ENCODE results near the gene GABBR2.

The GABBR2 gene

DNA sequence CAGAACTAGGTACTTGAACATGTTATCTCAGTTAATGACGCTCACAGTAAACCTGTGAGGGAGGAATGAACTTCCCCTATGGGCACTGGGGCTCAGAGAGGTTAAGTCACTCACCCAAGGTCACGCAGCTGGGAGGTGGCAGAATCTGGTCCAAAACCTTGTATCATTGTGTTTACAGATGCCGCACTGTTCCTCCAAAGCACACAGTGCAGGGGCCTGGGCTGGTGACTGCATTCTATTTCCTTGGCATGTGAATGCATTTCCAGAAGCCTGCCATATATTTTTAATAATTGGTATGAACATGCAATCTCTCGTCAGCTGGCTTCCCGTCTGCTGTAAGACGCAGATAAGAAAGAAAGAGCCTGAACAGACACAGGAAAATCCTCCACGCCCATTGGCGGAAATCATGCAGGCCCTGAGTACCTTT is 376.3 kb downstream of the GABBR2 start:
- DNase-seq = no peak

DNA sequence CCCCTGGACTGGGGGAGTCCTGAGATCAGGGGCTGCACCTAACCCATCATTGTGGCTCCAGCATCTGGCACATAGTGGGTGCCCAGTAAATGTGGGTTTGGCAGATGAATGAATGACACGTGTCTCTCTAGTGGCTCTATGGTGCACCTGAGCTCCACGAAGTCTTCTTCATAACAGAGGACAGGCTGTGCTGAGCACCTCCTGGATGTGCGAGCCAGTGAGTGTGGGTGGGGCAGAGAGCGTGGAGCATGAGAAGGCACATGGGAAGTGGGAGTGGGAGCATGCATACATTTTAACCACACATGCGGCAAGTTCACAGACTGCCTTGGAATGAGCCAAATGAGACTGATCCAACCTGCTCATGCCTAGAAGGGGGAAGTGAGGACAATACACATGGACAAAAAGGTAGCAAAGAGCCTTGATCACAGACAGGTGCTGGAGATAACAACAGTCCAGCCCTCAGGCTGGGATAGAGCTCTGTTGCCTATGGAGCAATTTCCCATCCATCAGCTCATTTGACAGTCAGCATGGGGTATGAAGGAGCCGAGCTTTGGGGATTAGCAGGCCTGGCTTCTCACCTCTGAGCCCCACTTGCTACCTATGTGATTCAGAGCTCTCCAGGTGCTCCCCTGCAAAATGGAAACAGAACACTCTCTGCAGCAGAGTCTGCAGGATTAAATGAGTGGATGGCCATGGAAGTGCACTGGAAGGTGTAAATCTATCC is 377.0 kb downstream of the GABBR2 start:
- no peak for DNase-seq

DNA sequence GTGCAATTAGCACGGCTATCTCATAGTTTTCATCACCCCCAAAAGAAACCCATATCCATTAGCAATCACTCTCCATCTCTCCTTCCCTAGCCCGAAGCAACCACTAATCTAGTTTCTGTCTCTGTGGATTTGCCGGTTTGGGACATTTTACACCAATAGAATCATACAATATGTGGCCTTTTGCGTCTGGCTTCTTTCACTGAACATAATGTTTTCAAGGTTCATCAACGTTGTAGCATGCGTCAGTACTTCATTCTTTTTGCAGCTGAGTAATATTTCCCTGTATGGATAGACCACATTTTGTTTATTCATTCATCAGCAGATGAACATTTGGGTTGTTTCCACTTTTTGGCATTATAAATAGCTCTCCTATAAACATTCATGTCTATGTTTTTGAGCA is 377.9 kb downstream of the GABBR2 start:
- no peak for DNase-seq

DNA sequence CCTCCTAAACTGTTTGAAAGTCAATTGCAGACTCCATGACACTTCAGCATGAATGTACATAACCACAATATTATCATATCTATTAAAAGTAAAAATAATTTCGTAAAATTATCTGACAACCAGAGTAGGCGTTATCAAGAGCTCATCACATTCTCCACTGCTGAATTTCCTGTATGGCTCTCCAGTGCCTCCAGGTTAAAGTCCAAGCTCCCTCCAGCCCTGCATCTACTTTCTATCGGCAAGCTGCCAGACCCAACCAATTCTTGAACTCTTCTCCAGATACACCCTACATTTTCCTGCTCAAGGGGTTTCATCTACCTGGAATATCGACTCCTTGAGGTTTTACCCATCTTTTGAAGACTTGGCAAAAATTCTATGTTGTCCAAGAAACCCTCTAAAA is 378.8 kb downstream of the GABBR2 start:
- DNase-seq = no peak

DNA sequence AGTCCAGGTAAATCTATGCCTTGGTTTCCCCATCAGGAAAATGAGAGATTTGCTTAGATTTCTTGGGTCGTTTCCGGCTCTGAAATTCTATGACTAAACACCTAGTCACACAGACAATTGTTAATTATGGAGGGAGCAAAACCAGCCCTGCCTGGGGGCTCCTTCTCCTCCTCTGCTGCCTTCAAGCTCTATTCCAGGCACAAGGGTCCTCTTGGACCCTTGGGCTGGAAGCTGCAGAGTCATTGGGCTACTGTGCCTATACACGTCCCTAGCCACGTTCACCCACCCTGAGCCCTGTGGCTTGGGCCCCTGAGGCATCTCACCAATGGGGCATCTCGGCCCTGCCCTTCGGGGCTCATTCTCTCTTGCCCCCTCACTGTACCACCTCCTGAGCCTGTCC is 379.5 kb downstream of the GABBR2 start:
- no peak for DNase-seq

DNA sequence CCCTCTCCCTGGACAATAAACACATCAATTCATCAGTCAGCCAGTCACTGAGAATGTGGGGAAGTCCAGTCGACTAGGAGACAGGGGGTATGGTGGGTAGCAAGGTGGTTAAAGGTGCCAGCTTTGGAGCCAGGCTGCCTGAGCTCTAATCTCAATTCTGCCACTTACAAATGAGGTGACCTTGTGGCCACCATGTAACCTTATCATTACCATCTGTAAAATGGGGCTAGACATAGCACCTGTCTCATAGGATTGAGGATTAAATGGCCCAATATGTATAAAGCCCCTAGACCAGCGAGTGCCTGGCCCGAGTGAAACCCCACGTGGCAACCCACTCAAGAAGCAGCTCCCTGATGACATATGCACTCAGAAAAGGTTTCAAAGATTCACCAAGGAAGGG is 380.0 kb downstream of the GABBR2 start:
- no peak for DNase-seq

DNA sequence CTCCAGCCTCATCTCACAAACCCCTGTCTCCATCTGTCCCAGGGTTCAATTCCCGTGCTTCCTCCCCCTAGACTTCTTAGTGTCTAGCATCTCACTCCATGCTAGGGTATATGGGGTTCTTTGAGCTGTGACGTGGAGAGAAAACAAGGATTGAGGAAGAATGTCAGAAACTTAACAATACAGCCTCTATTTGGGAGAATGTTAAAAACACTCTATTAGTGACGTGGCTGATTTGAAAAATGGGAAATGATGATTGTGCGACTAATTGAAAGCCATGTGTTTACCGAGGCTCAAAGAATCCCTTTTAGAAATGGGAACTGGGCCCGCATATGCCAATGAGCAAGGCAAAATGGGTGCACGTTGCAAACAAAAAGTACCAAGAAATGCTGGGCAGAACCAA is 380.6 kb downstream of the GABBR2 start:
- DNase-seq = no peak

DNA sequence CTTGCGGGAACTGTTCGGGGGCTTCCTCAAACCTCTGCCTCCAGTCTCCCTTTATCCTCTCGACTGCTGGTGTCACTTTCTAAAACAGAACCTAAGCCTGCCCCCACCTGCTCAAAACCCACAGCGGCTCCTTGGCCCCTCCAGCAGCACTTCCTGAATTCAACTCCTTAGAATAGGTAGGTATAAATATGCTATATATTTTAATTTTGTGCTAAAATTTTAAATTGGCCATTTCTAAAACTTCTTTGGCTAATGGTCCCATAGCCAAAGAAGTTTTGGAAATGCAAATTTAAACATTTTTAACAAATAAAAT is 381.5 kb downstream of the GABBR2 start:
- no peak for DNase-seq

DNA sequence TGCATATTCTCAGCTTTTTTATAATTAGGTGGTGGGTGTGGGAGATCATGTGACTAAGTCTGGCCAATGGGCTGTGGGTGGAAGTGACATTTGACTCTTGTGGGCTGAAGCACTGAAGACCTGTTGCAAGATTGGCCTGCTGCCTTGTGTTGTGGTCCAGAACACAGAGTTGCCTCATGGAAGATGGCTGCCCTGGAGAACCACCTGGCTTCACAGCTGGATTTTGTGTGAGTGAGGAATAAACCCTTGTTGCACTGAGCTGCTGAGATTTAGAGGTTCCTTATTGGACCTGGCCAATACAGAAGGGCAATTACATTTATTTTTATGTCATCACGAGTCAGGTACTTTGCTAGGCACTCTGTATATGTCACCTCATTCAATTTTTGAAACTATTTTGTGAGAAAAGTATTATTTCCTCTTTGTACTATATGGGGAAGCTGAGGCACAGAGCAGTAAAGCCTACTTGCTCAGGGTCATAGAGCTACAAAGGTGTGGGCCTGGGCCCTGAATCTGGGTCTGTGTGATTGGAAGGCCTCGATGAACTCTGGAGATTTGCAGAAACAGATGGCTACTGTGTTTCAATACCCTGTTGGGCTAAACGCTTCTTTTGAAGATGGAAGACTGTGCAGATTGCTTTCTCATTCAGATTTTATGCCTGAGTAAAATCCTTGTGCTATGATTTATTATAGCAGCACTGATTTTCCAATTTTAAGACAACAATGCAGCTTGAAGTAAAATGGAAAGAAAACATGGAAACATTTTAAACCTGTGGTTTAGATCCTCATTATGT is 382.1 kb downstream of the GABBR2 start:
- DNase-seq = no peak

DNA sequence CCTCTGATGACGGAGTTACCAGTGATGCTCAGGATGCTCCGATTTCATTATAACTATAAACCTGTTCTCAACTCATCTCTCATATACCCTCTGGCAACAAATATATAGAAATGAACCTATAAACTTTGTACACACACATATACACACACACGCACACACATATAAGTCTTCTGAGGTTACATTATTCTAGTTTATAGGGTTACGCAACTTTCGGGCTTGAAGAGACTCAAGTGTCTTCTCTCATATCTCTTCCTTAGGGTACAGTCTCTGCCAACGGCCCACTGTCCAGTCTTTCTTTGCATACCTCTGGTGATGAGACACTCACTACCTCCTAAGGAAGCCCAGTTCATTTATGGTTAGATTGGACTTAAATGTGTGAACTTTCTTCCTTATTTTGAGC is 383.9 kb downstream of the GABBR2 start:
- DNase-seq = no peak

DNA sequence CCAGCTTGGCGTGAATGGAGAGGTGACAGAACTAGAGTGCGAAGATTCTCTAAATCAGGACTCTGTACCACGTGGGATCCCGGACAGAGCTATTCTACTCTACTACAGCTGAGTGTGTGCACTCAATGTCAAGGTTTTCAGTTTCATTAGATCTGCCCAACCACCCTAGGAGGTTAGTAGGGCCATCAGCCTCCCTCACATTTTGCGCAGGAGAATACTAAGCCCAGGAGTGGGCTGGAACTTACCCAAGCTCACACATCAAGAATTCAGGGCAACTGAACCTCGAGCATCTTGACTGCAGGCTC is 385.0 kb downstream of the GABBR2 start:
- DNase-seq = no peak

DNA sequence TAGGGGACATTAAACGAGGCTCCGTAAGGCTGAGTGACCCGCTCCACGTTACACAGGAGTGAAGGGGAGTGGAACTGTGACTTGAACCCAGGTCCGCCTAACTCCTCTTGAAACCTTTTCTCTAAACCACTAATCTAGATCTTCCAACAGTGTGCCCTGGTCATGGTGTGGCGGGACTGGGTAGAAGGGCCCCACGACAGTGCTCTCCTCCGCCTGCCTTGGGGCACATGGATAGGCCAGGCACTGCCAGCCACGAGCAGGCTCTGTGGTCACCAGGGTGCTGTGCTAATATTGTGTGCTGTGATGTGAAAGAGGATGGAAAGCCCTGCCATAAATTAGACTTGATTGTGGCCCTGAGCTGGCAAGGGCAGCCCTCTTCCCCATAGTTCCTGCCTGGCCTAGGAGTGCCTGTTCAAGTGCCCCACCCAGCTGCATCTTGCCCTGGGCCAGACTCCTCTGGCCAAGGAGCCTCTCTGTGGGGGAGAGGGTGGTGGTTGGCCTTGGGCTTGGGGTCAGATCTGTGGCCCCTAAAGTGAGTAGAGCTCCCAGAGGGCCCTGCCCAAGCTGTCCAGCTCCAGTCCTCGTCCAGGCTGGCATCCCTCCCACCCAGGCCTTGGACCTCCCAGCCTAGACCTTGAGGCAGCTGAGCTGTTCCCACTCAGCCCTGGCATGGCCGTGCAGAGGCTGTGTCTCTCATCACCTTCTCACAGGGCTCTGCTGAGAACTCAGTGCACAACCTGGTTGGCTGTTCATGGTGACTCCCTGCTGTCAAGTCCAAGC is 385.5 kb downstream of the GABBR2 start:
- no peak for DNase-seq

DNA sequence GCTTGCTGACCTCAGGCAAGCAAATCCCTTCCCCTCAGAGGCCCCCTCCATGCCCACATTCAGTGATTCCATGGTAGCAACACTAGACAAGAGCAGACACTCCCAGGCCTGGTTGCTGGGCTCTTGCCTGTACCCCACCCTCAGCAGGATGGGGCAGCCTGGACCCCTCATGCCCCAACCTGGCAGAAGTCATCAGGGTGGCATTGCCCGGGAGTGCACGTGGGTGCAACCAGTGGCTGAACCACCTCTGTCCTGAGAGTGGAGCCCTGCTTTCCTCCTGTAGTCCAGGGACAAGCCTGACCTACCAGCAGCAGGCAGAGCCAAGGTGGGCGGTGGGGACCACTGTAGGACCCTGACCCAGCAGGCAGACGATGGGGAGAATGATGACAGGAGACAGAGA is 387.5 kb downstream of the GABBR2 start:
- DNase-seq = no peak

DNA sequence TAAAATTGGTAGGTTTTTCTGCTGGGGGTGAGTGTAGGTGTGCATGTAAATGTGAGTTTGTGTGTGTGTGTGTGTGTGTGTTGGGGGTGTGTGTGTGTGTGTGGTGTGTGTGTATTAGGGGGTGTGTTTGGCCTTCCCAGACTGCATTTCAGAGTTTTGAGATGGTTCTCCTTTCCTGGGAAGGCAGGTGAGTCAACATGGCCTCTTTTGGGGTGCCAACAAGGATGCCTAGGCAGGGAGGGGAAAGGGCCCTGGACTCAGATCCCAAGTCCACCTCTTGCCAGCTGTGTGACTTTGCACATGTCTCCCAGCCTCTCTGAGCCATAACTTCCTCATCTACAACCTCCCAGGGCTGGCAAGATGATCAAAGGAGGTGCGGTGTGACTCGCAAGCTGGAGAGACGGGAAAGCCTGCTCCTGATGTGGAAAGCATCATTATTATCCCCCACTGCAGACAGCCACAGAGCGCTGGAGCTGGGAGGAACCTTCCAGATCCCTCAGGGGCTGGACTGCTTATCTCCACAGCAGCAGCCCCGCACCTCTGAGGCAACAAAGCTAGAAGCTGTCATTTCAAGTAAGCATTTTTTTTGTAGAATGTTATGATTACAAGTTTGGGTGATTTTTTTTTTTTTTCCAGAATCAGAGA is 389.8 kb downstream of the GABBR2 start:
- DNase-seq = no peak

DNA sequence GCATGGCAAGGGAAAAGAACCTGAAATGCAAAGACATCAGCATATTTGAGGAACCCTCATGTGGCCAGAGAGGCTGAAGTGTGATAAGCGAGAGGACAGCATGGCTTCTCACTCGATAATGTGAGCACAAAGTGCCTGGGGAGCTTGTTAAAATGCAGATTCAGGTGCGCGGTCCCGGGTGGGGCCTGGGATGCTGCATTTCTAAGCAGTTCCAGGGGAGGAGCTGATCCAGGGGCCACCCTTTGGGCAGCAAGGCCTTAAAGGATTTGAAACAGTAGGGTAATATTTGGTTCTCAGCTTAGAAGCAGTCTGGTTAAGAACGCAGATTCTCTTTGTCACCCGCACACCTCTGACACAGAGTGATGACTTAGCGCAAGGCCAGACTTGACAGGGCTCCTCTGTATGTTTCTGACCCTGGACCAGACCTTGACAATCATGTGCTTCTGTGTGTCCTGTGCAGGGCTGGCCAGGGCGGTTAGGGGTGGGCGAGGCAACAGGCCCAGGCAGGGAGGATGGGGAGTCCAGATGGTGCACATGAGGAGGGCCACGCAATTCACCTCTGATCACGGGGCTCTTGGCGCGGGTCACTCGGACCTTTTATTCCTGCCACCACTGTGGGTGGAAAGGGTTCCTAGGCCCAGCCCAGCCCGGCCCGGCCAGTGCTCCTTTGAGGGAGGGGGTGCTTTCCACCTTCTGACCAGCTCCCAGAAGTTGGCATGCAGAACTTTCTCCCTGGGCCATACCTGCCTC is 390.5 kb downstream of the GABBR2 start:
- no peak for DNase-seq

DNA sequence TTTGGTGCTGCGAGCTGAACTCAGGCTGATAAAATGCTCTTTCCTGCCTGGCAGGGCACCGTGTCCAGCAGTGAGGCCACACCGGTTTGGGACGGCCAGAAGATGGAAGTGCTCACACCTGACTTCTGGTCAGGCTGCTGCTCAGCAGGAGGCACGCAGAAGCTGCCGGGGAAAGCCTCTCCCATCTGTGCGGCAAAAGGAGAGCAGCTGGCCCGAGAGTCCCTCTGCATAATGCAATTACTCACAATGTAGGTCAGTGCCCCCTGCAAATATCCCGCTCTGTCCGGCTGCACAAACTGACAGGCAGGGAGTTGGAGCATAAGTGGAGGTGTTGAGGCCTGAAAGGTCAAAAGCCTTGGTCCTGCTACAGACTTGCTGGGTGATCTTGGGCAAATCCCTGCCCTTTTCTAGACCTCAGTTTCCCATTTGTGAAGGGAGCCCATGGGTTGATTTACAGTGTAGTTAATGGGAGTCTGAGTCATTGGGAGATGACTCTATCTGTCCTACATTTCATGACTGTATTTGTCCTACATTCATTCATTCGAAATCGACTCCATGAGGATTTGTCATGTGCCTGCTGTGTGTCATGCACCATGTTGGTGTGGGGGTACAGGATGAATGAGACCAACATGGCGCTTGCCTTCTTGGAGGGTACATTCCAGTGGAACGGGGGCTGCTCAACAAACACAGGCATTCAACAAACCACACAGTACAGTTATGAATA is 391.4 kb downstream of the GABBR2 start:
- no peak for DNase-seq

DNA sequence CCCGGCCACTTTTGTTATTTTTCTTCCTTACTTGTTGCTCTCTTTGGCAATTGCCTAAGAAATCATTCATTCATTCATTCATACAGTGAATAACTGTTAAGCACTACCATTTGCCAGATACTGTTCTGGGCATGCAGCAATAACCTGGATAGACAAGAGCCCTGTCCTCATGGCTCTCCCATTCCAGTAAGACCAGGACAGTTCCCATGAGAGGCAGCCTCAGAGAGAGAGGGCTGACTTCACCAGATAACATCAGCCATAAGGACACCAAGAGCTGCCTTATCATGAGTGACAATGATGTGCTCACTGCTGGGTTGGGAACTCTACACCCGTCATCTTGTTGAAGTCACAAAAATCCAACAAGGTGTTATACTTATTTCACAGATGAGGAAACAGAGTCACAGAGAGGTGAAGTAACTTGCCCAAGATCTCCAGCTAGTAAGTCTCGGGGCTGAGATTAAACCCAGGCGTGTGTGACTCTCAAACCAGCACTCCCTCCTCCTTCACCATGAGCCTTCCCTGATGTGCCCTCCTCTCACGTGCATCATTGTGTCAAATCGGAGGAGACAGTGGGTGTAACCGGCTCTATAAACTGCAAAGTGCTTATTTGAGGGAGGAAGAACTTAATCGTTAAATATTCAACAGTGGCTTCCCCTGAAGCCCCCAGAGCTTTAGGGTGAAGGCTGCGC is 392.1 kb downstream of the GABBR2 start:
- no peak for DNase-seq

DNA sequence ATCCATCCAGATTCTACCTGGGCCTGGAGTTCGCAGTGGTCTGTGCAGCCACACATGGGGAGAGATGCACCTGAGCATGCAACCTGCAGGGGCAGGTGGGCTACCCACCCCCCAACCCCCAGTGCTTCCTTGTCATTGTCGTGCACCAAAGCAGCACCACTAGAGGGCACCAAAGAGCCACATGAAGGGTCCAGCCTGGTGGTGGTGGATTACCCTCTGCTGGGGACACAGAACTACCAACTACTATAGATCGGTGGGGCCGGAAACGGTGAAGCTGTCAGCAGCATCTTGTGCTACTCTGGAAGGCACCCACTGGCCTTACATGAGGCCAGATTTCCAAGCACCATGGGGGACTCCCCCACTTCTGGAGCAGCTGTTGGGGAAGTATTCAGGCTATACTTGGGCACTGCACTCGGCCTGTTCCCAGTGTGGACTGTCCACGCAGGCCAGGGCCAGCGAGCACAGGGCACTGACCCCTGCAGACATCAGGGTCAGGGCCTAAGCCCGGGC is 393.1 kb downstream of the GABBR2 start:
- peak; percentile 70 for DNase-seq

DNA sequence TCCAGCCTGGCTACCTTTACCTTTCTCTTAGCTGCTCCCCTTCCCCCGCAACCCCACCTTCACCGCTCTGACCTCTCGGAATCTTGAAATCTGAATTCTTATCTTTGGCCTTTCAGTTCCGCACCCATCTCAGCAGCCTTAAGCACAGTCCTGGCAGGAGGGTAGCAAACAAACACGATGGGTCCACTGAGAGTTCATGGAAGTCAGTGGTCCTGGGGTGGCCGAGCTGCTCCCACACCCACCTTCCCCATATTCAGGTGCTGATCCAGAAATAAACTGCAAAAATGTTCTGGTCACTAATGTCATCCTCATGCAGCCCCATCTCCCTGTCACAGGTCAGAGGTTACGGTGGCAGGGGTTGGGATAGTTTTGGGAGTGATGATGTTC is 393.7 kb downstream of the GABBR2 start:
- no peak for DNase-seq

DNA sequence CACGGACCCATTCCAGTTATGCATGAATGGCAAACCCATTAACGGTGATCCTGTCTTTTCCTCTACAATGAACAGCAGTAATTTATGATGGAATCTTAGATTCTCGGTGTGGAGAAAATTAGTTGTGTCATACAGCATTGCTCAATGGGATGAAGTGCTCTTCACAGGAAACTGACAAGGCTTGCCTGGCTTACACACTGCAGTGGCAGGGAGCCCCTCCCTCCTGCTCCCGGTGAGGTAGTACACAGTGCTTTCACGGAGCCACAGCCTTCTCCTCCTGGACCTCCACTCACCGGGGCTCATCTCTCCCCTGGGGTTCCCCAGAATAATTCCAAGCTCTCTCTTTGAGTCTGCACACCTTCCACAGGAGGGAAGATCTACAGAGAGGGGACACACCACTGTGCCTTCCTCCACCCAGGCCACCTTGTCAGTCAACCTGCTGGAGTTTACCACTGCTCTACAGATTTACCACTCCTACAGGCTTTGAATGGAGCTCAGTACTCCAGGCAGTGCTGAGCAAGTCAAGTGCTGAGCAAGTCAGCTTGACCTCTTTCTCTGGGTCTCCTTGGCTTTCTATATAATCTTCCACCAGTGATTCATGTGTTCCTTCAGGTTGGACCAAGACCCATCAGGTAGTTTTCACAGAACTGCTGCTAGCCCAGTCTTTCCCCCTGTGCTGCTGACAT is 394.2 kb downstream of the GABBR2 start:
- no peak for DNase-seq

DNA sequence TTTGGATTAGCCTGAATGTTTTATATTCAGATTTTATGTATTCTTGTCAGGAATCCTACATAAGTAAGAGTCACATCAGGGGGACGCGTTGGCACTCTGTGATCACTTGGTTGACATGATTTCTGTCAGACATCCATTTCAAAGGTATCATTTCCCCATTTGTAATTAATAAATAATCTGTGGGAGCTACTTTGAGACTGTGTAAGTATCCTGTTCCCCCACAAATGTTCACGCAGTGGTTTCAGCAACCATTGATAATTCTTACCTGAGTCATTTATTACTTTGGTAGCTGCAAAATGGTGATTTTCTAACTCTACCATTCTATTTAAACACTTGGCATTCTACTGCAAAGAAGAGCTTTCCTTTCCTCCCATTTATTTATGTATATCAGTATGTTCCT is 396.4 kb downstream of the GABBR2 start:
- no peak for DNase-seq

Data from CD4-positive, alpha-beta T cell treated with Interleukin-12 subunit alpha and Interleukin-12 subunit beta, for 1 hour (primary cell).